ENCODE measurements around the gene RCAN3.

DNA sequence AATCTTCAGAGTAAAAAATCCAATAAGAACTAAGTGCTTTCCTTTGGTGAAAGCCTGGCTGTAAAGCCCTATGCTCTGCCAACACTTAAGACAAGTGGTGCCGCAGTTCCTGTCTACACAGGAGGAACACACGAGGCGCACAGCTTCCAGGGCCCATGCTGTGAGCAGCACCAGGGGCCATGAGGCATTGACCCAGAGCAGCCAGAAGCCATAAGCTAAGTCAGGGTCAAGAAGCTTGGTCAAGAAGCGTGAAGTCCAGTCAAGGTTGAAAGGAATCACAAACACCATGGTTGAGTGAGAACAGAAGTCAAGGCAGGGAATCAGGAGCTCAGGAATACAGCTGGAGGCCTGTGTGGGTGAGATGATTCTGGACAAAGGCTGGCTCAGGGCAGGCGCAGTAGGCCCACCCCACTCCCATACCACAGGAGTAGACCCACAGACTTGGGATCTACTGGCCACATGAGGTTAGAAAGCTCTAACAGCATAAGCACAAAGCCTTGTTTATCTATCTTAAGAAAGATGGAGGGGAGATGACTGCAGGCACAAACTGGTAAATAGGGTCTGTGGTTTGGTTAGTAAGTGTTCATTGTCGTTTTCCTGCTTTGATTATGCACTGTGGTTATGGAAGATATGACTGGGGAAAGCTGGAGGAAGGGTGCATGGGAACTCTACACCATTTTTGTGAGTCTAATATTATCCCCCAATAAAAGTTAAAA, 42.9 kb upstream of the RCAN3 start:
- TF ChIP-seq, protein P1, sequence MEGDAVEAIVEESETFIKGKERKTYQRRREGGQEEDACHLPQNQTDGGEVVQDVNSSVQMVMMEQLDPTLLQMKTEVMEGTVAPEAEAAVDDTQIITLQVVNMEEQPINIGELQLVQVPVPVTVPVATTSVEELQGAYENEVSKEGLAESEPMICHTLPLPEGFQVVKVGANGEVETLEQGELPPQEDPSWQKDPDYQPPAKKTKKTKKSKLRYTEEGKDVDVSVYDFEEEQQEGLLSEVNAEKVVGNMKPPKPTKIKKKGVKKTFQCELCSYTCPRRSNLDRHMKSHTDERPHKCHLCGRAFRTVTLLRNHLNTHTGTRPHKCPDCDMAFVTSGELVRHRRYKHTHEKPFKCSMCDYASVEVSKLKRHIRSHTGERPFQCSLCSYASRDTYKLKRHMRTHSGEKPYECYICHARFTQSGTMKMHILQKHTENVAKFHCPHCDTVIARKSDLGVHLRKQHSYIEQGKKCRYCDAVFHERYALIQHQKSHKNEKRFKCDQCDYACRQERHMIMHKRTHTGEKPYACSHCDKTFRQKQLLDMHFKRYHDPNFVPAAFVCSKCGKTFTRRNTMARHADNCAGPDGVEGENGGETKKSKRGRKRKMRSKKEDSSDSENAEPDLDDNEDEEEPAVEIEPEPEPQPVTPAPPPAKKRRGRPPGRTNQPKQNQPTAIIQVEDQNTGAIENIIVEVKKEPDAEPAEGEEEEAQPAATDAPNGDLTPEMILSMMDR (conservative IDR thresholded peaks at IDR 0.05; ENCODE audit: low read depth, low read length) = no peak
- no peak for TF ChIP-seq EZH2 (IDR thresholded peaks at IDR 0.05; ENCODE audit: low read length, unreplicated experiment)

All from PC-3 (cell line).